GM23338 (cell line): ENCODE results near the gene SYNDIG1. TPM values are rescaled to one million over a fixed set of nuclear protein-coding genes. Genes with fewer than 3 reads are reported as not detected.

ENCODE experiments used
- ATAC-seq: fragments of 200-7000 bp; cut with Tn5 transposase; 3 replicates; pipeline ENCODE4 v1.9.1; 2020
- DNase-seq: peaks from one replicate; pipeline ENCODE4 v3.0.0-alpha.2; 2015; ENCODE audit warnings: low spot score
- H2AFZ ChIP-seq: fragments of 200-600 bp; sonication (generic); 2 replicates; pipeline ENCODE4 v1.8.0; 2016; ENCODE audit warnings: antibody characterized with exemption, mild to moderate bottlenecking, moderate library complexity
- H3F3A ChIP-seq: fragments of 200-600 bp; sonication (generic); replicated peaks from 2 replicates; pipeline ENCODE4 v1.8.0; 2017; ENCODE audit warnings: antibody characterized with exemption, mixed run types, low read depth
- H3K27ac ChIP-seq: fragments of 200-600 bp; sonication (generic); 2 replicates; pipeline ENCODE4 v1.6.1; 2016; ENCODE audit warnings: low read depth
- H3K27me3 ChIP-seq: fragments of 200-600 bp; sonication (generic); 2 replicates; pipeline ENCODE4 v1.8.0; 2016; ENCODE audit warnings: mild to moderate bottlenecking, mixed run types, moderate library complexity; ENCODE audit not compliant: insufficient read depth
- H3K36me3 ChIP-seq: fragments of 200-600 bp; sonication (generic); 2 replicates; pipeline ENCODE4 v1.8.0; 2016; ENCODE audit warnings: mild to moderate bottlenecking; ENCODE audit not compliant: insufficient read depth
- H3K4me1 ChIP-seq: fragments of 200-600 bp; sonication (generic); 2 replicates; pipeline ENCODE4 v1.8.0; 2016; ENCODE audit warnings: mild to moderate bottlenecking, moderate library complexity; ENCODE audit not compliant: insufficient read depth
- H3K4me2 ChIP-seq: fragments of 200-600 bp; sonication (generic); 2 replicates; pipeline ENCODE4 v1.7.1; 2017; ENCODE audit warnings: mixed run types
- H3K4me3 ChIP-seq: fragments of 200-600 bp; sonication (generic); 2 replicates; pipeline ENCODE4 v1.6.1; 2016; ENCODE audit warnings: mixed run types
- H3K79me2 ChIP-seq: fragments of 200-600 bp; sonication (generic); replicated peaks from 2 replicates; pipeline ENCODE4 v1.8.0; 2017; ENCODE audit warnings: mild to moderate bottlenecking; ENCODE audit not compliant: insufficient read depth
- H3K9me2 ChIP-seq: fragments of 200-600 bp; sonication (generic); 2 replicates; pipeline ENCODE4 v1.8.0; 2017; ENCODE audit not compliant: insufficient read depth
- H4K20me1 ChIP-seq: fragments of 200-600 bp; sonication (generic); replicated peaks from 2 replicates; pipeline ENCODE4 v1.8.0; 2017; ENCODE audit warnings: mild to moderate bottlenecking; ENCODE audit not compliant: insufficient read depth
- H3K27ac Mint-ChIP-seq: 2 replicates; pipeline ENCODE4 v1.8.0; 2020; ENCODE audit warnings: inconsistent platforms, mild to moderate bottlenecking, moderate library complexity, mixed read lengths
- H3K27me3 Mint-ChIP-seq: 3 replicates; pipeline ENCODE4 v1.8.0; 2022; ENCODE audit warnings: low read depth, mild to moderate bottlenecking, moderate library complexity, mixed read lengths, inconsistent platforms; ENCODE audit not compliant: insufficient read depth, poor library complexity
- H3K36me3 Mint-ChIP-seq: 3 replicates; pipeline ENCODE4 v1.8.0; 2021; ENCODE audit warnings: low read depth, mild to moderate bottlenecking, inconsistent platforms, moderate library complexity, mixed read lengths
- H3K4me1 Mint-ChIP-seq: 3 replicates; pipeline ENCODE4 v1.8.0; 2020; ENCODE audit warnings: mild to moderate bottlenecking, inconsistent platforms, mixed read lengths
- H3K4me3 Mint-ChIP-seq: 3 replicates; pipeline ENCODE4 v1.8.0; 2021; ENCODE audit warnings: moderate library complexity, mild to moderate bottlenecking, inconsistent platforms, mixed read lengths
- H3K9me3 Mint-ChIP-seq: 3 replicates; pipeline ENCODE4 v1.8.0; 2020; ENCODE audit warnings: moderate library complexity, mild to moderate bottlenecking, inconsistent platforms, mixed read lengths
- CTCF ChIP-seq, 2 experiments: fragments of 200-600 bp in 1 of 2; sonication (generic) in 1 of 2; conservative IDR thresholded peaks; 2 replicates each; pipeline versions ENCODE4 v1.5.1 to v1.6.1; 2016 to 2017; ENCODE audit warnings: antibody characterized with exemption in 2 of 2, low read depth in 2 of 2, mild to moderate bottlenecking in 2 of 2, moderate library complexity in 1 of 2
- EZH2 ChIP-seq: fragments of 200-600 bp; sonication (generic); IDR thresholded peaks from one replicate; pipeline ENCODE4 v1.8.0; 2017; ENCODE audit warnings: antibody characterized with exemption, mild to moderate bottlenecking, low read depth; ENCODE audit not compliant: unreplicated experiment
- EZH2phosphoT487 ChIP-seq: fragments of 200-600 bp; sonication (generic); IDR thresholded peaks from one replicate; pipeline ENCODE4 v1.8.1; 2018; ENCODE audit warnings: antibody characterized with exemption; ENCODE audit not compliant: unreplicated experiment
- JUNB ChIP-seq: IDR thresholded peaks from one replicate; pipeline ENCODE4 v1.6.1; 2016; ENCODE audit warnings: antibody characterized with exemption; ENCODE audit not compliant: unreplicated experiment
- STAT1 ChIP-seq: IDR thresholded peaks from one replicate; pipeline ENCODE4 v1.6.1; 2016; ENCODE audit warnings: antibody characterized with exemption; ENCODE audit not compliant: unreplicated experiment
- ZNF114 ChIP-seq: fragments of 250-450 bp; sonication (Bioruptor Pico); IDR thresholded peaks from 2 replicates; pipeline ENCODE4 v1.5.0; 2020; ENCODE audit warnings: mild to moderate bottlenecking, moderate library complexity
- ZNF462 ChIP-seq: fragments of 250-450 bp; sonication (Bioruptor Pico); IDR thresholded peaks from 2 replicates; pipeline ENCODE4 v1.5.0; 2020; ENCODE audit warnings: mild to moderate bottlenecking, moderate library complexity
- polyA plus RNA-seq: library from polyadenylated mRNA; unstranded; fragments of >200 nt; fragmentation: Nextera tagmentation; extraction: Ambion mirVana; gene quantifications from 2 replicates; pipeline ENCODE4 v1.2.1, GENCODE V29; 2016
- total RNA-seq: library from RNA; depleted of rRNA; stranded (reverse); fragments of >200 nt; shearing (Covaris generic); gene quantifications from 2 replicates; pipeline ENCODE4 v1.2.3, GENCODE V29; 2014

The SYNDIG1 gene
- total and polyA plus RNA-seq, 2 experiments from 2014 or later, result 2.8 to 4.8 TPM

- TF ChIP-seq ZNF462, result no peak
- no peak for TF ChIP-seq ZNF114
Measured at GRCh38 chr20:24488064-24488799, 18.8 kb downstream of the SYNDIG1 start (continued).

GRCh38 chr20:24488800-24489175 is 19.4 kb downstream of the SYNDIG1 start:
- Histone ChIP-seq H3K4me2 (no peak overlapping the region), H3F3A (no peaks in the 10 kb centered on the region), H4K20me1 (no peaks in the 10 kb centered on the region), H3K4me1 (peaks cover 11% of the 10 kb centered on the region), H3K9me2 (no peaks in the 10 kb centered on the region), H3K27me3 (no peaks in the 10 kb centered on the region), H2AFZ (no peak overlapping the region), H3K36me3 (no peaks in the 10 kb centered on the region), H3K4me3 (no peak overlapping the region), H3K27ac (no peak overlapping the region), H3K79me2 (peaks cover 20% of the 10 kb centered on the region)
- Mint-ChIP-seq H3K4me3 (no peak overlapping the region), H3K27ac (no peak overlapping the region), H3K4me1 (peaks cover 42% of the 10 kb centered on the region), H3K36me3 (peaks cover 8% of the 10 kb centered on the region; the same call in 2 of the 3 replicates), H3K27me3 (peaks cover 13% of the 10 kb centered on the region), H3K9me3 (no peaks in the 10 kb centered on the region)
- ATAC-seq (no peak), DNase-seq (no peak)
- TF ChIP-seq CTCF (conservative IDR thresholded peaks at IDR 0.05; ENCODE audit: low read depth in 2 of 2) (no peak), EZH2phosphoT487 (no peak), EZH2 (no peak), JUNB (no peak), ZNF462 (no peak), STAT1 (no peak), ZNF114 (no peak)
